CD4-positive, alpha-beta T cell (primary cell): ENCODE results near the gene FXR2. TPM values are rescaled to one million over a fixed set of nuclear protein-coding genes. Genes with fewer than 3 reads are reported as not detected.

Experiments
- ATAC-seq: fragments of 200-7000 bp; cut with Tn5 transposase; one replicate; pipeline ENCODE4 v1.10.0; 2022; ENCODE audit warnings: mild to moderate bottlenecking; ENCODE audit not compliant: poor library complexity
- CTCF ChIA-PET: fragments of 350-600 bp; sonication (Branson Sonifier 250); formaldehyde crosslinking; loops from one replicate; lab custom pipeline; 2021; ENCODE audit warnings: antibody characterized with exemption, inconsistent platforms; lab: Charles Lee
- POLR2A ChIA-PET: fragments of 350-600 bp; sonication (Branson Sonifier 250); formaldehyde crosslinking; loops from one replicate; lab custom pipeline; 2021; ENCODE audit warnings: antibody characterized with exemption, inconsistent platforms; lab: Charles Lee
- DNase-seq, 14 experiments: peaks; one replicate each; pipeline ENCODE4 v3.0.0-alpha.2; 2013 to 2020; ENCODE audit warnings: mixed read lengths in 2 of 14
- H3K27ac ChIP-seq, 2 donors: one replicate each; pipeline versions ENCODE4 v1.5.1 to v1.7.0; 2013; ENCODE audit warnings: low read length in 2 of 2, low read depth in 1 of 2, mild to moderate bottlenecking in 1 of 2
- H3K27me3 ChIP-seq, 2 experiments: 1 replicate in 1 of 2; 2 replicates in 1 of 2; pipeline versions ENCODE4 v1.6.1 to v1.7.0; 2013; ENCODE audit warnings: low read length in 2 of 2, control low read depth in 1 of 2, mild to moderate bottlenecking in 1 of 2, moderate library complexity in 1 of 2; ENCODE audit not compliant: insufficient read depth in 2 of 2, control insufficient read depth in 1 of 2
- H3K36me3 ChIP-seq: one replicate; pipeline ENCODE4 v1.6.1; 2013; ENCODE audit warnings: low read length, control low read depth; ENCODE audit not compliant: insufficient read depth
- H3K4me1 ChIP-seq: one replicate; pipeline ENCODE4 v1.6.1; 2013; ENCODE audit warnings: low read length, control low read depth; ENCODE audit not compliant: insufficient read depth
- H3K4me3 ChIP-seq: one replicate; pipeline ENCODE4 v1.5.1; 2013; ENCODE audit warnings: mild to moderate bottlenecking, low read length, moderate library complexity
- H3K9me3 ChIP-seq, 2 experiments: 1 replicate in 1 of 2; 2 replicates in 1 of 2; pipeline versions ENCODE4 v1.6.1 to v1.7.0; 2013; ENCODE audit warnings: low read length in 2 of 2, mild to moderate bottlenecking in 2 of 2, control low read depth in 1 of 2, moderate library complexity in 1 of 2; ENCODE audit not compliant: control insufficient read depth in 1 of 2, insufficient read depth in 1 of 2
- H3K27ac Mint-ChIP-seq: one replicate; pipeline ENCODE4 v1.8.0; 2020; ENCODE audit warnings: mixed read lengths
- H3K27me3 Mint-ChIP-seq: one replicate; pipeline ENCODE4 v1.8.0; 2021; ENCODE audit warnings: mixed read lengths
- H3K36me3 Mint-ChIP-seq: one replicate; pipeline ENCODE4 v1.8.0; 2021; ENCODE audit warnings: low read depth, mixed read lengths
- H3K4me1 Mint-ChIP-seq: one replicate; pipeline ENCODE4 v1.8.0; 2021; ENCODE audit warnings: low read depth, mixed read lengths
- H3K4me3 Mint-ChIP-seq: one replicate; pipeline ENCODE4 v1.8.0; 2020; ENCODE audit warnings: mild to moderate bottlenecking, mixed read lengths
- H3K9me3 Mint-ChIP-seq: one replicate; pipeline ENCODE4 v1.8.0; 2020; ENCODE audit warnings: mixed read lengths
- CTCF ChIP-seq: fragments of 200-600 bp; IDR thresholded peaks from one replicate; pipeline ENCODE4 v1.8.0; 2022; ENCODE audit warnings: antibody characterized with exemption, mild to moderate bottlenecking
- intact Hi-C, 2 experiments: fragments of 100-400 bp; cut with DNase I in 1 of 2; cut with micrococcal nuclease in 1 of 2; formaldehyde crosslinking; loops; one replicate each; pipeline versions ENCODE4 v1.15.1 to v1.9.0; 2023 to 2025; cut with DNase I, micrococcal nuclease
- total RNA-seq, 174 experiments: library from RNA in 2 of 174; stranded (reverse) in 2 of 174; gene quantifications; one replicate each; pipeline ENCODE4 v1.2.3 and lab custom pipeline; 2021 to 2026

Gene FXR2
- total RNA-seq, 2 experiments from 2014 or later, result 20.6 to 22.5 TPM

GRCh38 chr17:7590743-7591142 lies 24.0 kb downstream of the FXR2 start:
- no peak for ATAC-seq
- no peaks in the 10 kb centered on the region for H3K27me3 Mint-ChIP-seq
- no peaks in the 10 kb centered on the region for H3K9me3 ChIP-seq
- H3K27ac Mint-ChIP-seq, result no peak overlapping the region
- POLR2A ChIA-PET, result interaction anchor here (2.5 kb wide), 1 partner anchor 17 kb away, joined by 16 read pairs; no protein-coding TSS in a partner anchor
- no peaks in the 10 kb centered on the region for H3K9me3 Mint-ChIP-seq
- no peaks in the 10 kb centered on the region for H3K4me1 Mint-ChIP-seq
- no peak overlapping the region for H3K4me3 ChIP-seq
- TF ChIP-seq CTCF, result no peak
- no peaks in the 10 kb centered on the region for H3K27me3 ChIP-seq
- intact Hi-C loops, result loop anchor here (2.0 to 5.0 kb wide), 4 partner anchors 20 to 546 kb away; partner anchors contain the start of genes FGF11 (in 1 of the 2), SLC16A11 (in 1 of the 2) and TMEM102 (in 1 of the 2)
- H3K36me3 Mint-ChIP-seq, result peaks cover 61% of the 10 kb centered on the region
- H3K4me1 ChIP-seq, result peaks cover 17% of the 10 kb centered on the region
- no peak overlapping the region for H3K27ac ChIP-seq
- DNase-seq, result no peak
- peaks cover 75% of the 10 kb centered on the region for H3K36me3 ChIP-seq
- no peak overlapping the region for H3K4me3 Mint-ChIP-seq
- CTCF ChIA-PET, result interaction anchor here (0.6 kb wide), 1 partner anchor 38 kb away, joined by 4 read pairs; no protein-coding TSS in a partner anchor

GRCh38 chr17:7589891-7590691 lies 24.6 kb downstream of the FXR2 start, which contains the start of gene SOX15:
SOX15 (minus strand) TSS chr17:7590094; CDS start chr17:7589676, 418 bp downstream.
- H3K4me3 ChIP-seq, result no peak within 1 kb of the TSS
- Mint-ChIP-seq H3K36me3 (peaks cover 56% of the 10 kb centered on the region), H3K27me3 (no peaks in the 10 kb centered on the region), H3K4me1 (peaks cover under 1% of the 10 kb centered on the region), H3K27ac (no peak within 1 kb of the TSS), H3K4me3 (no peak within 1 kb of the TSS), H3K9me3 (no peaks in the 10 kb centered on the region)
- intact Hi-C loops, result loop anchor here (1.0 to 10.0 kb wide), 8 partner anchors 21 to 545 kb away; partner anchors contain the start of genes SLC16A11 (in 2 of the 2), FGF11 (in 1 of the 2), SLC2A4 (in 1 of the 2) and TMEM102 (in 1 of the 2)
- H3K27ac ChIP-seq, result no peak within 1 kb of the TSS
- peaks cover 71% of the 10 kb centered on the region for H3K36me3 ChIP-seq
- CTCF ChIA-PET, result interaction anchor here (0.6 to 1.9 kb wide), 17 partner anchors 10 to 658 kb away, joined by 3 to 17 read pairs (median 4); partner anchors contain the start of genes CD68, CTC1, FXR2 and SENP3
- ATAC-seq (no peak), DNase-seq (peak in 1 of 14 experiments; percentile 44)
- no peak for TF ChIP-seq CTCF
- peaks cover 23% of the 10 kb centered on the region for H3K4me1 ChIP-seq
- no peaks in the 10 kb centered on the region for H3K27me3 ChIP-seq
- no peaks in the 10 kb centered on the region for H3K9me3 ChIP-seq
- POLR2A ChIA-PET, result interaction anchor here (0.6 to 2.5 kb wide), 13 partner anchors 14 to 698 kb away, joined by 3 to 16 read pairs (median 4); partner anchors contain the start of genes FXR2, RANGRF, SAT2 and TMEM102

DNA sequence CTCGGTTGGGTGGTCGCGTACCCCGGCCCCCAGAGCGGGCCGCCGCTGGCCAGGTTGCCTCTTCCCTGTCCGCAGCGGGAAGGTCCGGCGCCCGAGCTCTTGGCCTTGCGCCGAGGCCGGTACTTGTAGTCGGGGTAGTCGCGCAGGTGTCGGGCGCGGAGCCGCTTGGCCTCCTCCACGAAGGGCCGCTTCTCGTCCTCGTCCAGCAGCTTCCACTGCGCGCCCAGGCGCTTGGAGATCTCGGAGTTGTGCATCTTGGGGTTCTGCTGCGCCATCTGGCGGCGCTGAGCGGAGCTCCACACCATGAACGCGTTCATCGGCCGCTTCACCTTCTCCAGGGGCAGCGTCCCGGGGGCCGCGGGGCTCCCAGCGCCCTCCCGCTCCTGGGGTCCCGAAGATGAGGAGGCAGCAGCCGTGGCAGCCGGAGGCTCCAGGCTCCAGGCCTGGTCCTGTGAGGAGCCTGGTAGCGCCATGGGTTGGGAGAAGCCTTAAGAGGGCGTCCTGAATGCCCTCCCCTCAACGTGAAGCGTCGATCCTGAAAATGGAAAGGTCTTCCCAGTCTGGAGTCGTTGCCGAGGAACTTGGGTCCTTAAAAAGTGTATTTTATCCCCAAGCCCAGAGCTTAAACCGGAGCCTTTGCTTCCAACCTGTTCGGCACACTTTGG lies 25.4 kb downstream of the FXR2 start:
- POLR2A ChIA-PET, result interaction anchor here (0.6 to 2.5 kb wide), 13 partner anchors 13 to 699 kb away, joined by 3 to 16 read pairs (median 4); partner anchors contain the start of genes FXR2, RANGRF, SAT2 and TMEM102
- no peaks in the 10 kb centered on the region for H3K27me3 ChIP-seq
- H3K9me3 Mint-ChIP-seq, result no peaks in the 10 kb centered on the region
- peak; percentile 76 for TF ChIP-seq CTCF
- H3K4me3 Mint-ChIP-seq, result no peak overlapping the region
- H3K9me3 ChIP-seq, result no peaks in the 10 kb centered on the region
- H3K27me3 Mint-ChIP-seq, result no peaks in the 10 kb centered on the region
- no peak overlapping the region for H3K4me3 ChIP-seq
- H3K4me1 Mint-ChIP-seq, result peaks cover 7% of the 10 kb centered on the region
- peaks cover 64% of the 10 kb centered on the region for H3K36me3 ChIP-seq
- H3K27ac ChIP-seq, result no peak overlapping the region
- peaks cover 54% of the 10 kb centered on the region for H3K36me3 Mint-ChIP-seq
- peaks cover 31% of the 10 kb centered on the region for H3K4me1 ChIP-seq
- intact Hi-C loops, result loop anchor here (1.0 to 10.0 kb wide), 4 partner anchors 75 to 545 kb away; partner anchors contain the start of genes SLC16A11 (in 1 of the 2) and SLC2A4 (in 1 of the 2)
- peak; percentile 47 to 87 (median 62) for DNase-seq
- H3K27ac Mint-ChIP-seq, result no peak overlapping the region
- peak; percentile 90 for ATAC-seq
- CTCF ChIA-PET, result interaction anchor here (0.6 to 1.9 kb wide), 16 partner anchors 9 to 659 kb away, joined by 3 to 17 read pairs (median 4); partner anchors contain the start of genes CD68, CTC1, FXR2 and SENP3
